PFSK-1 (cell line): Measurements from ENCODE around the gene AGO3.

ENCODE experiments used
- FOXP2 ChIP-seq: optimal IDR thresholded peaks from 2 replicates; pipeline ENCODE3; 2011; ENCODE audit warnings: borderline replicate concordance, control low read depth, inconsistent platforms; ENCODE audit not compliant: insufficient read depth; ENCODE audit errors: extremely low read length, extremely low read depth
- POLR2AphosphoS5 ChIP-seq: IDR thresholded peaks from 2 replicates; pipeline ENCODE4 v1.6.1; 2012; ENCODE audit warnings: low read depth, mild to moderate bottlenecking, control low read depth, low read length, moderate library complexity
- SIN3A ChIP-seq: IDR thresholded peaks from 2 replicates; pipeline ENCODE4 v1.6.1; 2012; ENCODE audit warnings: mild to moderate bottlenecking, low read length, moderate library complexity, borderline replicate concordance; ENCODE audit not compliant: insufficient read depth
- TAF1 ChIP-seq: IDR thresholded peaks from 2 replicates; pipeline ENCODE4 v1.6.1; 2012; ENCODE audit warnings: low read length, control low read depth, borderline replicate concordance; ENCODE audit not compliant: insufficient read depth
- TF ChIP-seq, protein P1 (sequence below), 2 experiments: IDR thresholded peaks; 2 replicates each; pipeline versions ENCODE4 v1.6.1 to v1.8.0; 2011 to 2012; ENCODE audit warnings: low read depth in 2 of 2, low read length in 2 of 2, control low read depth in 1 of 2, inconsistent platforms in 1 of 2, mild to moderate bottlenecking in 1 of 2, moderate library complexity in 1 of 2; ENCODE audit not compliant: insufficient read depth in 1 of 2

Gene AGO3

DNA sequence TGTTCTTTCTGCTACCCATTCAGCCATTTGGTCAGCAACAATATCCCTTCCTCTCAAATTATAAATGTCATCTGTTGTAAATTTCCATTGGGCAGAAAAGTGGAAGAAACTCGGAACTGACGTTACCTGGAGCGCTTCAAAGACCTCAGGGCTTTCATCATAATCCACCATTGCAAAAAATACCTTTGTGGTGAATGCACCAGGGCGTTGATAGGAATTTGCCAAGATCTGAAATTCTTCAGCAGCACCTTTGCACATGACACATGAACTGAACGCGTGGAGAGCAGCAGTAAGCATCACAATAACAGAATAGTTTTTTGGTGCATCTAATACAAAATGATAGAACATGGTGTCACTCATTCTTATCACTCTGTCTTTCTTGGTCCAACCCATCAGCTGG is 149.9 kb downstream of the AGO3 start:
- no peak for TF ChIP-seq SIN3A
- no peak for TF ChIP-seq FOXP2
- TF ChIP-seq POLR2AphosphoS5 = no peak
- TF ChIP-seq TAF1 = no peak
- TF ChIP-seq, protein P1, sequence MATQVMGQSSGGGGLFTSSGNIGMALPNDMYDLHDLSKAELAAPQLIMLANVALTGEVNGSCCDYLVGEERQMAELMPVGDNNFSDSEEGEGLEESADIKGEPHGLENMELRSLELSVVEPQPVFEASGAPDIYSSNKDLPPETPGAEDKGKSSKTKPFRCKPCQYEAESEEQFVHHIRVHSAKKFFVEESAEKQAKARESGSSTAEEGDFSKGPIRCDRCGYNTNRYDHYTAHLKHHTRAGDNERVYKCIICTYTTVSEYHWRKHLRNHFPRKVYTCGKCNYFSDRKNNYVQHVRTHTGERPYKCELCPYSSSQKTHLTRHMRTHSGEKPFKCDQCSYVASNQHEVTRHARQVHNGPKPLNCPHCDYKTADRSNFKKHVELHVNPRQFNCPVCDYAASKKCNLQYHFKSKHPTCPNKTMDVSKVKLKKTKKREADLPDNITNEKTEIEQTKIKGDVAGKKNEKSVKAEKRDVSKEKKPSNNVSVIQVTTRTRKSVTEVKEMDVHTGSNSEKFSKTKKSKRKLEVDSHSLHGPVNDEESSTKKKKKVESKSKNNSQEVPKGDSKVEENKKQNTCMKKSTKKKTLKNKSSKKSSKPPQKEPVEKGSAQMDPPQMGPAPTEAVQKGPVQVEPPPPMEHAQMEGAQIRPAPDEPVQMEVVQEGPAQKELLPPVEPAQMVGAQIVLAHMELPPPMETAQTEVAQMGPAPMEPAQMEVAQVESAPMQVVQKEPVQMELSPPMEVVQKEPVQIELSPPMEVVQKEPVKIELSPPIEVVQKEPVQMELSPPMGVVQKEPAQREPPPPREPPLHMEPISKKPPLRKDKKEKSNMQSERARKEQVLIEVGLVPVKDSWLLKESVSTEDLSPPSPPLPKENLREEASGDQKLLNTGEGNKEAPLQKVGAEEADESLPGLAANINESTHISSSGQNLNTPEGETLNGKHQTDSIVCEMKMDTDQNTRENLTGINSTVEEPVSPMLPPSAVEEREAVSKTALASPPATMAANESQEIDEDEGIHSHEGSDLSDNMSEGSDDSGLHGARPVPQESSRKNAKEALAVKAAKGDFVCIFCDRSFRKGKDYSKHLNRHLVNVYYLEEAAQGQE (IDR thresholded peaks at IDR 0.05; ENCODE audit: insufficient read depth in 1 of 2, low read depth in 2 of 2, low read length in 2 of 2) = no peak

- TF ChIP-seq TAF1 = no peak
- no peak for TF ChIP-seq POLR2AphosphoS5
- TF ChIP-seq, protein P1 (IDR thresholded peaks at IDR 0.05; ENCODE audit: insufficient read depth in 1 of 2, low read depth in 2 of 2, low read length in 2 of 2) = no peak
- TF ChIP-seq SIN3A = no peak
- TF ChIP-seq FOXP2 = no peak
These were observed 151.1 kb downstream of the AGO3 start for GRCh38 chr1:36081926-36082485.

DNA sequence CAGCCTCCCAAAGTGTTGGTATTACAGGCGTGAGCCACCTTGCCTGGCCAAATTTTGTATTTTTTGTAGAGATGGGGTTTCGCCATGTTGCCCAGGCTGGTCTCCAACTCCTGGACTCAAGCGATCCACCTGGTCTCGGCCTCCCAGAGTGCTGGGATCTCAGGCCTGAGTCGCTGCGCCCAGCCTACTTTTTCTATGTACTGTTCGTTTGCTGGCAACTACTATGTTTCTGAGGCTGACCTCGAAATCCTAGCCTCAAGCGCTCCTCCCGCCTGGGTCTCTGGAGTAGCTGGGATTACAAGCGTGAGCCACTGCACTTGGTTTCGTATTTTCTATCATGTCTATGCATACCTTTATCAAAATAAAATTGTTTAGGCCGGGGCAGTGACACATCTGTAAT is 152.3 kb downstream of the AGO3 start:
- TF ChIP-seq SIN3A (no peak), POLR2AphosphoS5 (no peak), TAF1 (no peak)

- no peak for TF ChIP-seq SIN3A
- no peak for TF ChIP-seq TAF1
- TF ChIP-seq POLR2AphosphoS5 = no peak
- TF ChIP-seq FOXP2 = no peak
- TF ChIP-seq, protein P1 (IDR thresholded peaks at IDR 0.05; ENCODE audit: insufficient read depth in 1 of 2, low read depth in 2 of 2, low read length in 2 of 2) = no peak
These were observed 153.0 kb downstream of the AGO3 start, which contains the start of gene TEKT2 for GRCh38 chr1:36083635-36084496. Gene TEKT2 (plus strand): TSS chr1:36084094. CDS start chr1:36084922, 828 bp downstream.

DNA sequence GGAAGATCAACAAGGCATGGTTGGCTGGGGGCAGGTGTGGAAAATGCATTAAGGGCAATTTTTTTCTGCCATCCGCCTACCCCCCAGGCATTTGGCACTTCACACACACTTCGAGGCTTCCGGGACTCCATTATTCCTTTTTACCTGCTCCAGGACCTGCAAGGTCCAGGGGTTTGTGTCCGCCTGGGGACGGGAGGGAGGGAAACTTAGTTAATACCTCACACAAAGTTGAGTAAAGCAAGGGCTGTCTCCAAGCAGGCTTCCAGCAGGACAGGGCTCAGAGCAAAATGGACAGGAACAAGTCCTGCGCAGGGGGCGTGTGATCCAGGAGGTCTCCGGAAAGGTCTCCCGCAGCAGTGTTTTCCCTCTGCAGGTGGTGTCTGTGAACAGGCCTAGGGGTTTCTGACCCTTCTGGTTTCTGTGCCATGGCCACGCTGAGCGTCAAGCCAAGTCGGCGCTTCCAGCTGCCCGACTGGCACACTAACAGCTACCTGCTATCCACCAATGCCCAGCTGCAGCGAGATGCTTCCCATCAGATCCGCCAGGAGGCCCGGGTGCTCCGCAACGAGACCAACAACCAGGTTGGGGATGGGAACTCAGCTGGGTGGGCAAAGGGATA is 153.7 kb downstream of the AGO3 start:
- no peak for TF ChIP-seq FOXP2
- TF ChIP-seq TAF1 = no peak
- no peak for TF ChIP-seq SIN3A
- TF ChIP-seq, protein P1 (IDR thresholded peaks at IDR 0.05; ENCODE audit: insufficient read depth in 1 of 2, low read depth in 2 of 2, low read length in 2 of 2) = no peak
- no peak for TF ChIP-seq POLR2AphosphoS5
